HG03565 (cell line): Measurements from ENCODE around the gene ZNF205.

Experiments
- ATAC-seq: cut with Tn5 transposase; IDR thresholded peaks from one replicate; pipeline ENCODE4 v1.9.1; 2021; ENCODE audit warnings: mild to moderate bottlenecking, moderate library complexity; ENCODE audit not compliant: unreplicated experiment

Gene ZNF205

DNA sequence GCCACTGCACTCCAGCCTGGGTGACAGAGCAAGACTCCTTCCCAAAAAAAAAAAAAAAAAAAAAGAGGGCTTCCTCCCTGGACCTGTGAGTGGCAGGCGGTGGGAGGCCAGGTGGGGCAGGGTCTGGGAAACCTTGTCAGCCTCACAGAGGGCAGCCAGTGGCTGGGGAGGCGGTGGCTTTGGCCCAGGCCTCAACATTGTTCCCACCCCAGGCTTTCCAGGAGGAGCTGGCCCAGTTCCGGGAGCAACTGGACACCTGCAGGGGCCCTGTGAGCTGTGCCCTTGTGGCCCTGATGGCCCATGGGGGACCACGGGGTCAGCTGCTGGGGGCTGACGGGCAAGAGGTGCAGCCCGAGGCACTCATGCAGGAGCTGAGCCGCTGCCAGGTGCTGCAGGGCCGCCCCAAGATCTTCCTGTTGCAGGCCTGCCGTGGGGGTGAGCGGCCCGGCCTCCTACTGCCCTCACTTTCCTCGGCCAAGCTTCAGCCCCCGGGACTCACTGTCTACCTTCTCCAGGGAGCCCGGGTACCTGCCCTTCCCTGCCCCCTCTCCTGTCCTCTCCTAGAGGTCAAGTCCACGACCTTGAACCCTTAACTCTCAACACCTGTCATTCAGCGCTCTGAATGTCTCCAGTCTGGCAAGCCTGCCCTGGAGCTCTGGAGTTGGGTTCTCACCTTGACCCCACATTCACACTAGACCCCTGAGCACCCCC, 34.8 kb downstream of the ZNF205 start:
- ATAC-seq = no peak

DNA sequence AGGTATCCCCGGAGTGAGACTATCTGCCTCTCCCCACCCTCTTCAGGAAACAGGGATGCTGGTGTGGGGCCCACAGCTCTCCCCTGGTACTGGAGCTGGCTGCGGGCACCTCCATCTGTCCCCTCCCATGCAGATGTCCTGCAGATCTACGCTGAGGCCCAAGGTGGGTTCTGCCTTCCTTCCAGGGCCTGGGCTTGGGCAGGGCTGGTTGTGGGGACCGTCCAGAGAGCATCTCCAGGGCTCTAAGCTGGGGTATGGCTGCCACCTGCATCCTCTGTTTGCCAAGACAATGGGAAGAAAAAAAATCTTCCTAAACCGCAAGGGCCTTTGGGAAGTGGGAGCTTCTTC, 35.3 kb downstream of the ZNF205 start:
- no peak for ATAC-seq

DNA sequence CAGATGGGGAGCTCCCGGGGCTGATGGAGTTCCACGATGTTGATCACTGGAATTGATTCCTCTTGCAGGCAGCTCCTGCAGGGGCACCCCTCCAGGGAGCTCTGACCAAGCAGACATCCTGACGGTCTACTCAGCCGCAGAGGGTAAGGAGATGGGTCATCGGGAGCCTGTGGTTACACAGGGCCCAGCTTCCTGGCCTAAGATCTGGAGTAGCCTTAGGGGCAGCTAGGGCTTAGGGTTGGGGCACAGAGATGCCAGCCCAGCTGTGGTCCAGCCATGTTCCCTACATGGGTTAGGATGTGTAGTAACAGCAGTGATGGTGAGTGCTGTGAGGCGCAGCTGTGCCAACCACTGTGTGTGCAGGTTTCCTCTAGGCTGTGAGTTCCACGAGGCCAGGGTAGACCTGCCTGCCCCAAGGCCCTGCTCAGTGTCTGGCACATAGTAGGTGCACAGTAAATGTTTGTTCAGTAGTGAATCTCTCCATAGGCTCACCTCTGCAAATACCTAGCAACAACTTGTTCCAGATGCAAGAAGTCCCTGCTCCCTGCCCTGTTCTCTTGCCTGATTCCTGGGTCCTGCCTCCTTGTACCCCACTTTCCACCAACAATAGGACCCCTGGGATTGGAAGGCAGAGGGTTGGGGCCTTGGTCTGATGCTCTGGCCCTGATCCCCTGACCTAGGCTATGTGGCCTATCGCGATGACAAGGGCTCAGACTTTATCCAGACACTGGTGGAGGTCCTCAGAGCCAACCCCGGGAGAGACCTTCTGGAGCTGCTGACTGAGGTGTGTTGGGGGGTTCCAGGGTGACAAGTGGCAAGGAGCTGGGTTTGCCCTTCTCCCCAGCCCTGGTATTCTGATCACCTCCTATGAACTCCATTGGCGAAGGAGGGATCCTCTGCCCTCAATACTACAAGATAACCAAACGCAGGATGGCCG, 36.1 kb downstream of the ZNF205 start:
- no peak for ATAC-seq

DNA sequence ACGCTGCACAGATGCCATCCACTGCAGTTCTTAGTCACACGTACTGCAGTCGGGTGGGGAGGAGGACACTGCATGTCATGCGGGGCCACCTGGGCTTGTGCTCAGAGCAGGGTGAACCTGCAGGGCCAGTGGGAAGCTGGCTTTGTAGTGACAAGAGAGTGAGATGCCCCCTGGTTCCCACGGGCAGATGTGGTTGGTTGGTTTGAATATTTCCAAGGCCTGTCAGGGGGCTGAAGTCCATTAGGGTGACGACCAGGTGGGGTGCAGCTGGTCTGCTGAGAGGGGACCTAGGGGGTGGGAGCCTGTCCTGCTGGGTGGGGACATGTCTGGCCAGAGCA, 36.8 kb downstream of the ZNF205 start:
- ATAC-seq = no peak

DNA sequence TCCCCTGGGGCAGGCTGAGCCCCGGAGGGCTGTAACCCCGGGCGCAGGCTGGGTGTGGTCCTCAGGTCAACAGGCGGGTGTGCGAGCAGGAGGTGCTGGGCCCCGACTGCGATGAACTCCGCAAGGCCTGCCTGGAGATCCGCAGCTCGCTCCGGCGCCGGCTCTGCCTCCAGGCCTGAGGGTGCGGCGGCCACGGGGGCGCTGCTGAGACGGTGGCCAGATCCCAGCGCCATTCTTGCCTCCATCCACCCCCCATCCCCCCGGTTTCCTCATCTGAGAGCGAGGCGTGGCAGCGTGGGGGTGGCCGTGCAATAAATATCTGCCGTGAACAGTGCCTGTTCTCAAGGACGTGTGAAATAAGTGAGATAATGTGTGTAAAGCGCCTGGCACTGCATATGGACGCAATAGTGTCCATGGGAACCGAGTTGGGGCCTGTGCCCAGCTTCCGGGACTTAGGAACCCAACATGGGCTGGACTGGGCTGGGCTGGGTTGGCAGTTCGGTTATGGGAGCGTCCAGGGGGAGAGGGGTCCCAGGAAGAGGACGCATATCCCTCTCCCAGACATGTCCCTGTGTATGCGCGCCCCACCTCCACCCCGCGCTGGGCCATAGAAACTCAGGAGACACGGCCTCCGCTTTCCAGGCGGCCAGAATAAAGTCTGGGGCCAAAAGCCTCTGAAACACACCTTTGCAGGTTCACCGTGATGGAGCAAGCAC, 37.4 kb downstream of the ZNF205 start:
- no peak for ATAC-seq

DNA sequence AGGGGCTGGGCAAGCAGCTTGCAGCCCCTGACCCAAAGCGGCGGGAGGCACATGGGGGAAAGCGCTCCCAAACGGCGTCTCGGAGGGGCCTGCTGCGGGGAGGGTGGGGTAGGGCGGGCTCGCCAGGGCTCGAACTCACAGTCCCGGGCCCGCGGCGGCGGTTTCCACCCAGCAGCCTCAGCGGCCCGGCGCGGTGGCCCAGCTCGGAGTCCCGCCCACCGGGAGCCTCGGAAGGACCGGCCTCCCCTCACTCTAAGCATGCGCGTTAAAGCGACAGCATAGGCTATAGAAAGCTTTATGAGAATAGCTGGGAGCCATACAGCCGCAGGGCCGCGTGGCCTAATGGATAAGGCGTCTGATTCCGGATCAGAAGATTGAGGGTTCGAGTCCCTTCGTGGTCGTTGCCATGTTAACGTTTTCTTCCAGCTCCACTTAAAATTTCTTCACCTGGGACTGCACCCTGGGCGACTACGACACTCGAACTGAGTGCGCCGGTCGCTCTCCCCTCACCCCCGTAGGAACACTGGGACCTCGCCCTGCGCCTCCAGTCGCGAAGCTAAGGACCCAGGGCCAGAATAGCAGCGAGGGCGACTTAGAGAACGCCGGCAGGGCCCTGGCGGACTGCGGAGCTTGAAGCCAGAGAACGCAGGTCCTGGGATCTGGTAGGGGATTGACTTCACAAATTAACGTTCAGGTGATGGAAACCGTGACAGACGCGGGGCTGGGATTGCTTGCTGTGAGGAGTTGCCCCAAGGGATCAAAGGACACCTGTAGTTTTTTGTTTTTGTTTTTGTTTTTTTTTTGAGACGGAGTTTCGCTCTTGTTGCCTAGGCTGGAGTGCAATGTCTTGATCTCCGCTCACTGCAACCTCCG, 38.2 kb downstream of the ZNF205 start:
- ATAC-seq = peak; percentile 75

DNA sequence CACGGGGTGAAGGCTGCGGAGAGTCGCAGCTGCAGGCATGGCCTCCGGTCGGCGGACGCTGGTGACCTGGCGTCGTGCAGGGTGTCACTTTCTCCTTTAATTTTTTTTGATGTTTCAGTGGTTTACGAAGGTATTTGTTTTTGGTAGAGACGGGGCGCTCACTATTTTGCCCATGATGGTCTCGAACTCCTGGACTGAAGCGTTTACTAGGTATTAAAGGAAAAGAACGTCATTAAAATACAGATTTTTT, 39.6 kb downstream of the ZNF205 start:
- ATAC-seq = no peak

DNA sequence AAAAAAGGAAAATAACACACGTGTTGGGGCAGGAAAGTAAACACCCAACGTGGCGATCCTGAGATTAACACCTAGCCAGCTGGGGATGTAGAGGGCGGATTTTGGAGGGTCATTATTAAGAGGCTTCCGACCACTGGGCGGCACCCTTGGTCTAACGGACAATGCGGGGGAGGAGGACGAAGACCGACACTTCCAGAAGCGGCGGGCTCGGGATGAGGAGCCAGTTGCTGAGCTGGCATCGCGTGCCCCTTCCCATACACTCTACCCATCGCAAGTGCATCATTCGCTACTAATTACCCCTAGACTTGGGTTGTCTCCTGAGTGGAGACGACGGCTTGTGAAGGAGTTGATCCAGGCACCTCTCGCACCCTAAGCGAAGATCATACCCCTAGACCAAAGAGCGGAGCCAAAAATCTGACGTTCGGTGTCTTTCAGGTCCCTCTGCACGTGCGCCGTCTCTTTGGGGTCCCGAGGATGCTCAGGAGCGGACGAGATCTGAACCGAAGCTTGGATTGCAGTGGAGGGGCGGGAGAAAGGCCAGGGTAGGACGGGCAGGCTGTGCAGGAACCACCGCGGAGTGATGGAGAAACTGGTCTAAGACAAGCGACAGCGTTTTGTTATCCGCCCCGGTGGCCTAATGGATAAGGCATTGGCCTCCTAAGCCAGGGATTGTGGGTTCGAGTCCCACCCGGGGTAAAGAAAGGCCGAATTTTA, 40.0 kb downstream of the ZNF205 start:
- no peak for ATAC-seq

DNA sequence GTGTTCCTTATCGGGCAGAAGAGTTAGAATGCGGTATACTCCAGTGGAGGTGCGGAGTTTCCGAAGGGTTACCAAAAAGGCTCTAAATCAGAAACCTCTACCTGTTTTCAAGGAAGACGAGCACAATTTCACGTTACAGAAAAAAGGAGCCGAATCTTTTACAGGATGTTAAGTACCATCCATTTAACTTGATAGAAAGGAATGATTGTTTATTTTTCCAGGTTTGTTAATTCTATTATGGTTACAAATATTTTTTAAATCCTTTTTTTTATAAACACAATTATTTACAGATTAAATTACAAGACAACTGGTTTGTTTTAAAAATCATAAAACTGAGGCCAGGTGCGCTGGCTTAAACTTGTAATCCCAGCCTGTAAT, 40.6 kb downstream of the ZNF205 start:
- no peak for ATAC-seq

DNA sequence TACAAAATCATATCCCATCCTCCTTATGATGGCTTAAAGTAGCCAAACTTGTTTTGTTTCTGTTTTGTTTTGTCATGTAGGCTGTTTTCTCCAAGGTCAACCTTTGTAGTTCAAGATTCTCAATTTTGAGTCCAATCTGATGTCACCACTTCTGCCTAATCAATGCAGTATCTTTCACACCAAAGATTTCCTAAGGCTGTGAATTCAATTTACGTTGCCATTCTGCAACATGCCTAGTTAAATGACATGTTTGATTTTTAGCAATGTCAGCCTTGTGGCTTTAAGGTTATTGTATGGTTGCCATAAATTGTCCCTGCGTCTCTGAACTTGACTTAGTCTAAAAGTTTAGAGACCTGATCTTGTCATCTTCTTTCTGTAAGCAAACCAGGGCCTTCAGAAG, 42.8 kb downstream of the ZNF205 start:
- no peak for ATAC-seq

DNA sequence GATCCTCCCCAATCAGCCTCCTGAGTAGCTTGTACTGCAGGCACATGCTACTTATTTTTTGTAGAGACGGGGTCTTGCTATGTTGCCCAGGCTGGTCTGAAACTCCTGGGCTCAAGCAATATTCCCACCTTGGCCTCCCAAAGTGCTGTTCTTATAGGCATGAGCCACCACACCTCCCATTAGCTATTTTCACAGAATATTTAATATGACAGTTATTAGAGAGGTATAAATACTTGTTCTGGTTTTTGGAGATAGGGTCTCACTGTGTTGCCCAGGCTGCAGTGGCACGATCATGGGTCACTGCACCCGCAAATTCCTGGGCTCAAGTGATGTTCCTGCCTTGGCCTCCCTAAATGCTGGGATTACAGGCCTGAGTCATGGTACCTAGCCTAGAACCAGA, 43.6 kb downstream of the ZNF205 start:
- no peak for ATAC-seq

DNA sequence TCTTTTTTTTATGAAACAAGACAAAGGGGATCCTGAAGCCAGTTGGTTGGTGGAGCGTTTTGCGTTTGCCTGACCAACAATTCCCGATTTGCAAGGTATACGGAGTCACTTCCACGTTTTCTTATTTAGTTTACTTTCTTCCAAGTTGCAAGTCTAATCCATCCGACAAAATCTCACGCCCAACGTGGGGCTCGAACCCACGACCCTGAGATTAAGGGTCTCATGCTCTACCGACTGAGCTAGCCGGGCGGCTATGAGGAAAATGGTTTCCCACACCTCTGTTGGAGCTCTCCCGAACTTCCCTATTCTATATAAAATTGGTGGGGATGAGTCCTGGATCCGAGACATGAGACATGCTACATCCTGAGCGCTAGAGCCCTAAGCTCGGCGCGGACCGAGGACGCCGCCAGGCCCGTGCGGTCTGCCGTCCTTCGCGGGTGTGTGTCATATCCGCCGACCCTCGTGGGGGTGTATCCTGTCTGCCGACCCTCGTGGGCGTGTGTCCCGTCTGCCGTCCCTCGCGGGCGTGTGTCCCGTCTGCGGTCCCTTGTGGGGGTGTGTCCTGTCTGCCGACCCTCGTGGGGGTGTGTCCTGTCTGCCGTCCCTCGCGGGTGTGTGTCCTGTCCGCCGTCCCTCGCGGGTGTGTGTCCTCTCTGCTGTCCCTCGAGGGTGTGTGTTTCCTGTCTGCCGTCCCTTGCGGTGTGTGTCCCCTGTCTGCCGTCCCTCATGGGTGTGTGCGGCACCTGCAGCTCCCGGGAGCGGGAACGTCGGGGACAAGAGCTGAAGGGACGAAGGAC, 45.0 kb downstream of the ZNF205 start:
- ATAC-seq = no peak

DNA sequence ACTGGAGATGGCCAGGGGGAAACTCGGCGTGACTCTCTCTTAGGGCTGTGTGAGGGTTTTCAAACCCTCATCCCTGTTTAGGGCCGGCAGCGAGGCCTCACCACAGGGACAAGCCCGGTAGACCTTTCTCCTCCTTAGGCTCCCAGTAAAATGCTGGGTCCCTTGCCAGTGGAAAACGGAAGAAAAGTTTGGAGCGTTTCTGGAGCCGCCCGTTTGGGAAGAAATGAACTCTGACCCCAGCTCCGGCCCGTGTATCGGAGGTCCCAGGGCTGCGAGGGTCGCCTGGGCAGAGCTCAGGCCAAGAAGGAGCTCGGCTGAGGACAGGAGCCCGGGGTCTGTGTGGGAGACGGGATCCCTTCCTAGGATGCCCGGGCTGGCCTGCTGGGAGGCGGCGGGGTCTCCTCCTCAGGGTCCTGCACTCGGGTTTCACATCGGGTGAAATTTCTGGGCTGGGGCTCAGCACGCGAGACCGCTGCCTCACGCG, 45.7 kb downstream of the ZNF205 start:
- ATAC-seq = no peak

DNA sequence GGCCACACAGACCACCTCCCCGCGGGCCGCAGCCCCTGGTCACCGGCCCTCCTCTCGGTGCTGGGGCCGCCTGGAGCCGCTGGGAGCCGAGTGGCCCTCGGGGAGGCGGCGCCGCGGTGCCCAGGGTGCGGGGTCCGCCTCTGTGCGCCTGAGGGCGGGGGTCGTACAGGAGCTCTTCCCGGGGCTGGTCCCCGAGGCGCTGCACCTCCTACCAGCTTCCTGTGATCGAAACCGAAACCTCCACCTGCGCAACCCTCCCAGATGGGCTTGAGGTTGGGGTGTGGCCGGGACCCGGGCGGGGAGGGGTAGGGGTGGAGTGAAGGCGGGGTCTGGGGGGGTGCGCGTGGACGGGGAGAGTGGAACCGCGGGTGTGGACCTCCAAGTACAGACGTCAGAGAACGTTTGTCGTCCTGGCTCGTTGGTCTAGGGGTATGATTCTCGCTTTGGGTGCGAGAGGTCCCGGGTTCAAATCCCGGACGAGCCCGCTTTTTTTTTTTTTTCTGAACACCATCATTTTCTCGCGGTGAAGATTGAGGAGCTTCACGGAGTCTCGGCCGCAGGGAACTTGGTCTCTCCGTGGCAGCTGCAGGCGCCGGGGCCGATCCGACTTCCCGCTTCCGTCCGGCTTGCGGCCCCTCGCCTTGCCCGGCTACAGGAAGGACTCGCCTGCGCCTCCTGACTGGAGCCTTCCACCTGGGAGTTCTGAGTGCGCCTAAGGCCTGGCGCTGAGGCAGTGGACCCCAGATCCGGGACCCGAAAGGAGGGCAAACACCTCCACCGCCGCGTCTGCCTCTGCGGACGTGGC, 46.3 kb downstream of the ZNF205 start:
- no peak for ATAC-seq

DNA sequence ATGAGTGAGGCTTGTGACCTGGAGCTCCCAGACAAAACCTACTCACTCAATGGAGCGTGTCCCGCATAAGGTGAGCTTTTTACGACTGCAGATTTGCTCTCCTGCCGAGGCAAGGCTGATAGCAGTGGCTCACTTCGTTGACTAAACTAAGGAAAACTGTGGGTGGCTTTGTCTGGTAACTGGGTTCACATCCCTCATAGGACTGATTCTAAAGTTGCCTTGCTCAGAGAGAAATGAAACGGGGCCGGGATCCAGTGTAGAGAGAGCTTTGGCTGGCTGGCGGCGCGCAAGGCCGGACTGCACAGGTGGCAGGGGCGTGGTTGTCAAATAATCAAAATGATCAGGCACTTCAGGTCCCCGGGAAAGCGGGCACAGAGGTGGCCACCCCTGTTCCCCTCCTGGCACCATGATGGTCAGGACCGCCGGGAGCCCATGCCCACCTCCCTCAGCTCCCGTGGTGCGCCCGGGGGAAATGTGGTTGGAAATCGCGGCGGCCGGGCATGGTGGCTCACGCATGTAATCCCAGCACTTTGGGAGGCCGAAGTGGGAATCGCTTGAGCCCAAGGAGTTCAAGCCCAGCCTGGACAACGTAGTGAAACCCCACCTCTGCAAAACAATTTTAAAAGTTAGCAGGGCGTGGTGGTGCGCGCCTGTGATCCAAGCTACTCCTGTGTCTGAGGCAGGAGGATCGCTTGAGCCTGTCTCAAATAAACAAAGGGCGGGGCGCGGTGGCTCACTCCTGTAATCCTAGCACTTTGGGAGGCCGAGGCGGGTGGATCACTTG, 49.0 kb downstream of the ZNF205 start:
- no peak for ATAC-seq

DNA sequence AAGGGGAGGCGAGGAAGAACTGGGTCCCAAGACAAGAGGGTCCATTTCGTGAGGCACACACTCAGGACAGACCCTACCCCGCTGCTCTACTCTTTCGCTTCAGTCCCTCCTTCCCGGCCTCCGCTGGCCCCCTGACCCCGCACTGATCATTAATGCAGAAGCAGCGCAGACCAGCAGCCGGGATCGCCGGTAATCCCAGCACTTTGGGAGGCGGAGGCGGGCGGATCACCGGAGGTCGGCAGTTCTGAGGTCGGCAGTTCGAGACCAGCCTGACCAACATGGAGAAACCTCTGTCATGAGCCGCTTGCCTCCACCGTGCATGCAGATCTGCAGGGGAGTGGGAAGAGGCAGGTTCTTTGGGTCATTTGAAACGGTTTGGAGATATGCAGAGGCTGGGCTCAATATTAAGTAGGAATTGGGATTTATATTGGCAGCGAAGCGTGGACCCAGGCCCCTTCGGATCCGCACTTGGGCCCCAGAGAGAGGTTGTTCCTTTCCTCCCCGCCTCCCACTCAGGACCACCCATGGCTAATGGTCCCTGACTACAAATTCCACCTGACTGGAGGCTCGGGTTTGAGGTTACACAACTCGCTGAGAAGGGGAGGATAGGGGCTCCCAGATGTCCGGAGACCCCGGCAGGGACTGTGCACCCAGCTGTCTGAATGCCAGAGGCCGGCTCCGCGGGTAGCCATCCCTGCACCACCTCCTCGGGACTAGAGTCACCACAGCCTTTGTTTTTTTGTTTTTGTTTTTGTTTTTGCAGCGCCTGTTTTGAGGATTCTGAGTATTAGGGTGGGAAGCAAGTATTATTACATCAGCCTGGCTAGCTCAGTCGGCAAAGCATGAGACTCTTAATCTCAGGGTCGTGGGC, 52.0 kb downstream of the ZNF205 start:
- ATAC-seq = no peak
